Ramos (cell line): Measurements from ENCODE around the gene CHMP6.

Experiments
- in situ Hi-C: fragments of 300-500 bp; cut with MboI; formaldehyde crosslinking; loops from one replicate; pipeline ENCODE4 v1.14.3; 2022; ENCODE audit warnings: low sequenced_read_pairs; ENCODE audit not compliant: unreplicated experiment

The CHMP6 gene

DNA sequence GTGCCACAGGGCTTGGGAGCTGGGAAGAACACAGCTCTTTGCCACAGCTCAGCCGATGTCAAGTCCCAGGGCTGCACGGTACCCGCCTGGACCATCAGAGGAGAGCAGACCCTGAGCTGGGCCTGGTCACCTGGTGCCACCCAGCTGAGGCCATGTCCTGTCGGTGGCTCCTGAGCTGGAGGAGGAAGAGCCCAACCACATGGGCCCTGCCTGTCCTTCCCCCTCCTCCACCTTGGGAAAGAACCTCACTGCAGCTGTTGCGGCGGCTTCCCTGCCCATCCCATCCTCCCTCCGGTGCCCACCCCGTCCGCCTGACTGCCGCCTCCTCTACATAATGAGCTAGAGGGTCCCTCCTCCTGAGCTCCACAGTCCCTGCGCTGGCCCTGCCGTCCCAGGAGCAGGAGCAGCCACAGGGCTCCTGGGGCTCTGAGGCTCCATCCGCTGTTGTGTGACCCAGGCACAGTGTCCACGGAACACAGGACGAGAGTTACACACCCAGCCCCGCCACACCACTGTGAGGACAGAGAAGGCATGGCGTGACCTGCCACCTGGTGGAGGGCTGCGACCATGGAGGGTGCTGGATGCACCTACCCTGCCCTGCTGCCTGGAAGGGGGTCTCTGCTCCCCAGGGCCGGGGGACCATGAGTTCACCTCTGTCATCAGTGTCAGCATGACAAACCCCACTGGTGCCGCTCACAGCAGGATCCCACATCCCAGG is 21.4 kb upstream of the CHMP6 start:
- in situ Hi-C loops, result loop anchor here (5.0 kb wide), 1 partner anchor 123 kb away; no protein-coding TSS in a partner anchor

GRCh38 chr17:80970762-80971703 is 20.6 kb upstream of the CHMP6 start:
- in situ Hi-C loops, result loop anchor here (5.0 kb wide), 1 partner anchor 124 kb away; no protein-coding TSS in a partner anchor

GRCh38 chr17:80971704-80972304 is 19.8 kb upstream of the CHMP6 start:
- in situ Hi-C loops, result loop anchor here (5.0 kb wide), 1 partner anchor 125 kb away; no protein-coding TSS in a partner anchor

DNA sequence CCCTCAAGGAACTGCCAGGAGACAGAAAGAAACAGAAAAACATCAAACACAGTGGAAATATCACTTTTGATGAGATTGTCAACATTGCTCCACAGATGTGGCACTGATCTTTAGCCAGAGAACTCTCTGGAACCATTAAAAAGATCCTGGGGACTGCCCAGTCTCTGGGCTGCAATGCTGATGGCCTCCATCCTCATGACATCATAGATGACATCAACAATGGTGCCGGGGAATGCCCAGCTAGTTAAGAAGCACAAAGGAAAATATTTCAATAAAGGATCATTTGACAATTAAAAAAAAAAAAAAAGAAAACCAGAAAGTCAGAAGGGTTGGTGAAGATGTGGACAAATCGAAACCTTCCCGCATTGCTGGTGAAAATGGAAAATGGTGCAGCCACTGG is 14.9 kb upstream of the CHMP6 start:
- in situ Hi-C loops, result no loop called here

- in situ Hi-C loops, result no loop called here
These were observed 14.5 kb upstream of the CHMP6 start for GRCh38 chr17:80977172-80977571.

- in situ Hi-C loops, result no loop called here
These were observed 12.8 kb upstream of the CHMP6 start for GRCh38 chr17:80978499-80979497.

- in situ Hi-C loops, result loop anchor here (5.0 to 10.0 kb wide), 2 partner anchors 405 to 552 kb away; no protein-coding TSS in a partner anchor
These were observed 11.9 kb upstream of the CHMP6 start for GRCh38 chr17:80979547-80980378.

DNA sequence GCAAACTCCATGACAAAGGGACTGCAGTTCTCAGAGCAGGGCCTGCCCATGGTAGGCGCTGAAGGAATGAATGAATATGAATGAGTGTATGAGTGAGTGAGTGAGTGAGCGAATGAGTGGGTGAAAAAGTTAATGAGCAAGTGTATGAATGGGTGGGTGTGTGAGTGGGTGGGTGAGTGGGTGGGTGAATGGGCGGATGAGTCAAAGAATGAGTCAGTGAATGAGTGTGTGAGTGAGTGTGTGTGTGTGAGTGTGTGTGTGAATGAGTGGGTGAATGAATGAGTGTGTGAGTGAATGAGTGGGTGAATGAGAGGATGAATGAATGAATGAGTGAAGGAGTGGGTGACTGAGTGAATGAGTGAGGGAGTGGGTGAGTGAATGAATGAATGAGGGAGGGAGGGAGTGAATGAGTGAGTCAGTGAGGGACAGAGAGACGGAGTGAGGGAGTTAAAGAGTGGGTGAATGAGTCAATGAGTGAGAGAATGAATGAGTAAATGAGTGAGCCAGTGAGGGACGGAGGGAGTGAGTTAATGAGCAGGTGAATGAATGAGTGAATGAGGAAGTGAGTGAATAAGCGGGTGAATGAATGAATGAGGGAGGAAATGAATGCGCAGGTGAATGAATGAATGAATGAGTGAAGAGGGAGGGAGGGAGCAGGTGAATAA is 11.1 kb upstream of the CHMP6 start:
- in situ Hi-C loops, result loop anchor here (5.0 to 10.0 kb wide), 2 partner anchors 406 to 553 kb away; no protein-coding TSS in a partner anchor

- in situ Hi-C loops, result loop anchor here (5.0 to 10.0 kb wide), 2 partner anchors 406 to 554 kb away; no protein-coding TSS in a partner anchor
These were observed 10.4 kb upstream of the CHMP6 start for GRCh38 chr17:80981062-80981902.

GRCh38 chr17:80981929-80982425 is 9.7 kb upstream of the CHMP6 start:
- in situ Hi-C loops, result loop anchor here (5.0 to 10.0 kb wide), 2 partner anchors 407 to 555 kb away; no protein-coding TSS in a partner anchor

GRCh38 chr17:80982426-80982974 is 9.1 kb upstream of the CHMP6 start:
- in situ Hi-C loops, result loop anchor here (5.0 to 10.0 kb wide), 2 partner anchors 408 to 555 kb away; no protein-coding TSS in a partner anchor

DNA sequence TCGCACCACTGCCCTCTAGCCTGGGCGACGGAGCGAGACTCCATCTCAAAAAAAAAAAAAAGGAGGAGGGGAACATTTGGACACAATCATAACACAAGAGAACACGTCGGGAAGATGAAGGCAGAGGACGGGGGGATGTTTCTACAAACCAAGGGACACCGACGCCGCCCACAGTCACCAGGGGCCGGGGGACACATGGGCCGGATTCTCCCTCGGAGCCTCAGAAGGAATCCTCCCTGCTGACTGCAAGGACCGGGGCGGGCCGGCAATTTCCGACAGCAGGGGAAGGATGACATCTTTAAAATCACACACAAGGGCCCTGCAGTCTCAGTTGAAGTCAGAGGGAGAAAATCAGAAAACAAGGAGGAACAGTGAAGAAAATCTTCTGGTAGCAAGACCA is 8.1 kb upstream of the CHMP6 start:
- in situ Hi-C loops, result loop anchor here (5.0 to 10.0 kb wide), 2 partner anchors 409 to 556 kb away; no protein-coding TSS in a partner anchor

GRCh38 chr17:80984749-80985148 is 6.9 kb upstream of the CHMP6 start:
- in situ Hi-C loops, result loop anchor here (5.0 to 10.0 kb wide), 2 partner anchors 410 to 557 kb away; no protein-coding TSS in a partner anchor

- in situ Hi-C loops, result loop anchor here (10.0 kb wide), 1 partner anchor 411 kb away; no protein-coding TSS in a partner anchor
These were observed 5.6 kb upstream of the CHMP6 start for GRCh38 chr17:80986046-80986445.

- in situ Hi-C loops, result loop anchor here (10.0 kb wide), 1 partner anchor 412 kb away; no protein-coding TSS in a partner anchor
These were observed 4.7 kb upstream of the CHMP6 start for GRCh38 chr17:80986816-80987475.
